Hematopoietic multipotent progenitor cell treated with erythropoietin and hydrocortisone succinate and interleukin-3 and kit ligand, for 4 days (in vitro differentiated cells): ENCODE data around the gene SMCP.

Experiments
- DNase-seq: peaks from one replicate; pipeline ENCODE4 v3.0.0-alpha.2; 2015

SMCP gene

DNA sequence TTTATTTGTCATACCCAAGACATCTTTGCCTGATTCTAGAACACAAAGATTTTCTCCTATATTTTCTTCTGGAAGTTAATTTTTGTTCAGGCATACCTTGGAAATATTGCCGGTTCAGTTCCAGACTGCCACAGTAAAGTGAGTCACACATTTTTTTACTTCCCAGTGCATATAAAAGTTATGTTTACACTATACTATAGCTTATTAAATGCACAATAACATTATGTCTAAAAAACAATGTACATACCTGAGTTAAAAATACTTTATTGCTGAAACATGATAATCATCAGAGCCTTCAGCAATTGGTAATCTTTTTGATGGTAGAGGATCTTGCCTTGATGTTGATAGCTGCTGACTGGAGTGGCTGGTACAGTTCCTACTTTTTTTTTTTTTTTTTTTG lies 10.0 kb downstream of the SMCP start:
- DNase-seq, result no peak

DNA sequence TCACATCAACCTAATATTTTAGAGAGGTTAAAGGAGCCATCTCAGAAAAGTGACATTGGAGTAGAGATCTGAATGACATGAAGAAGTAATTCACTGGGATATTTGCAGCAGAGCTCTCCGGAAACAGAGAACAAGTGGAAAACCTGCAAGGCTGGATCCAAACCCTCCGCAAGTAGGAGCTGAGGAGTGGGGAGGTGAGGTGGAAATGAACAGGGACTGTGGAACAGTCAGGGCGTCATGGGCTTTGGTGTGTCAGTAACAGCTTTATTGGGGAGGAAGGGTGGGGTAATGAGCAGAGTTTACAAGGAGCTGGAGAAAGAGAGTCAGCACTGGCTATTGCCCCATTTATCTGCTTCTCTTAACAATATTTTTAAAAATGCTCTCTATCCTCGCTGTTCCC lies 20.9 kb downstream of the SMCP start:
- DNase-seq, result no peak

DNA sequence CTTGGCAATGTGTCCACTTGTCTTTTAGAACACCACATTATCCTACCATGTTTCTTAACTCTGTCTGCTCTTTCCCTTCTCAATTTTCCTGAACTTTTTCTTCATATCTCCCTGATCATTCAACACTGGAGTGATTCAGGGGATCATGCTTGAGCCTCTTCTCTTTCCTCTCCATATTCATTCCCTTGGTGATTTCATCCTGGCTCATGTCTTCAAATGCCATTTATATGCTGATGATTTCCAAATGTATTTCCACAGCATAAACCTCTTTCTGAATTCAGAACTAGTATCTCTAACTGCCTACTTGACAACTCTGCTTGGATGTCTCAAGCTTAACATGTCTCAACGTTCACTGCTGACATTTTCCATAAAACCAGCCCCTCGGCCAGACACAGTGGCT lies 21.8 kb downstream of the SMCP start:
- DNase-seq, result no peak

DNA sequence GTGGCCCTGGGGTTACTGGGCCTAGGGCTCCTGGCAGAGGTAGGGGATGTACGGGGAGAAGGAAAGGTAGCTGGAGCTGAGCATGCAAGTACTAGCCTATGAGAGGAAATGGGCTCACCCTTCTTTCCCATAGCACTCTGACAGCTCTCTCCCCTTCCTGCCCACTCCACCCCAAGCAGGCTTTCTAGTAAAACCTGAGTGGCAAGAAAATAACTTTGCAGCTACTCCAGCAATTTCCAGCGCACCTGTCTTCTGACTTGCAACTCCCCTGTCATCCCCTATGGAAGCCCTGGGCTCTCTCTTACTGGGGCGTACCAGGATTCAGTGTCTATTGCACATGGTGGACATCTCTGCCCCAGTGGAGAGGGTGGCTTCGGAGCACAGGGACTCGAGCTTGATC lies 23.5 kb downstream of the SMCP start:
- no peak for DNase-seq

DNA sequence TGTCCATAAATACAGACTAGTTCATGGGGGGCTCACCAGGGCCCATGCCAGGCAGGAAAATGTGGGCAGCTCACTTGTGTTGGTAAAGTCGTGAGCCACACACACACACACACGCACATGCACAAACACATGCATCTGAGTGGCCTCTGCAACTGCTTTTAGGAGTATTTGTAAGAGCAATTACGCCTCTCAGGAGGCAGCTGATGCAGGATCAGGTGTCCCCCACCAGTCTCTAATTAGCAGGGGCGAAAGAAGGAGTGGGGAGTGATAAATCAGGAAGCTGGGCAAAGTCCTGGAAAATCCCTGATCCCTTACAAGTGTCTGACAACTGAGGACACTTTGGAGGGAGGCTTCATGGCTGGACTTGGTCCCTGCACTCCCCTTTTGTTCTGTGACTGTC lies 24.5 kb downstream of the SMCP start:
- DNase-seq, result no peak

DNA sequence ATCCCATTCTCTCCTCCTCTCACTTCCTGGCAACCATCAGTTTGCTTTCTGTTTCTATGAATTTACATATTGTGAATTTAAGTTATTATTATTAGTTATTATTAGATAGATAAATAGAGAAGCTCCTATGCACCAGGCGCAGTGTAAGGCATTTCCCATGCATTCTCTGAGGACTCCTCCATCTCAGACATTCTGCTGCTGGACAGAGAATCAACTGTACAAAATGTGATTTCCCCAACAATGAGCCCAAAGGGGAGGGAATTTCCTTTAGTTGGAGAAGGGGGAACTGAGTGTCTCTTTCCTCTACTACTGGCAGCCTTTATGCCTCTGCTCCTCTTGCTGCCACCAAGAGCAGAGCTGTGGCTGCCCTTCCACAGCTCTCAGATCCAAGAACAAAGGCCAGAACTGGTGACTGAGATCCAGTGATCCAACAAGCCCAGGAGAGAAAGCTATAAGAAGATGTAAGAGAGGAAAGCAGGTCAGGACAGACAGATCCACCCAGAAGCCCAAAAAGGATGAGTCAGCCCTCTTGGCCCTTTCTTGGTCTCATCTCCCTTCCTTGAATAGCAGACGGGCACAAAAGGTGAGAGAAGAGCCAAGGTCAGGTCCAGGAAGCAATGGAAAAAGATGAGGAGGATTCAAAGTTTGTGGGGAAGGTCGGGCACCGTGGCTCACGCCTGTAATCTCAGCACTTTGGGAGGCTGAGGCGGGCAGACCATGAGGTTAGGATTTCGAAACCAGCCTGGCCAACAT lies 26.7 kb downstream of the SMCP start:
- no peak for DNase-seq

DNA sequence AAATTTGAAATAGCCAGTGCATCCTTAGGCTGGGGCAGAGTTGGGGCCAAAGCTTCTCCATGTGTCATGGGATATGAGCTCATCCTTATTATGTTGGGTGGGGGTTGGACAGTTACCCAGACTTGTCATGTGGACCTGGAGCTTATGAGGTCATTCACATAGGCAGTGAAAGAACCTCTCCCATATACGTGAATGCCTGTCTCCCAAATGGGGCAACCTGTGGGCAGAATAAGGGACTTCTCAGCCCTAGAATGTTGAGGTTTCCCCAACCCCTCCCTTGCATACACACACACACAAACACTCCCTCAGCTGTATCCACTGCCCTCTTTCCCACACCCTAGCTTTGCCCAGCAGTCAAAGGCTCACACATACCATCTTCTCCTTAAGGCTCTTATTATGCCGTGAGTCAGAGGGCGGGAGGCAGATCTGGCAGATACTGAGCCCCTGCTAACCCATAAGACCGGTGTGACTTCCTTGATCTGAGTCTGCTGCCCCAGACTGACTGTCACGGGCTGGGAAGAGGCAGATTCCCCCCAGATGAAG lies 28.0 kb downstream of the SMCP start:
- DNase-seq, result peak; percentile 10

DNA sequence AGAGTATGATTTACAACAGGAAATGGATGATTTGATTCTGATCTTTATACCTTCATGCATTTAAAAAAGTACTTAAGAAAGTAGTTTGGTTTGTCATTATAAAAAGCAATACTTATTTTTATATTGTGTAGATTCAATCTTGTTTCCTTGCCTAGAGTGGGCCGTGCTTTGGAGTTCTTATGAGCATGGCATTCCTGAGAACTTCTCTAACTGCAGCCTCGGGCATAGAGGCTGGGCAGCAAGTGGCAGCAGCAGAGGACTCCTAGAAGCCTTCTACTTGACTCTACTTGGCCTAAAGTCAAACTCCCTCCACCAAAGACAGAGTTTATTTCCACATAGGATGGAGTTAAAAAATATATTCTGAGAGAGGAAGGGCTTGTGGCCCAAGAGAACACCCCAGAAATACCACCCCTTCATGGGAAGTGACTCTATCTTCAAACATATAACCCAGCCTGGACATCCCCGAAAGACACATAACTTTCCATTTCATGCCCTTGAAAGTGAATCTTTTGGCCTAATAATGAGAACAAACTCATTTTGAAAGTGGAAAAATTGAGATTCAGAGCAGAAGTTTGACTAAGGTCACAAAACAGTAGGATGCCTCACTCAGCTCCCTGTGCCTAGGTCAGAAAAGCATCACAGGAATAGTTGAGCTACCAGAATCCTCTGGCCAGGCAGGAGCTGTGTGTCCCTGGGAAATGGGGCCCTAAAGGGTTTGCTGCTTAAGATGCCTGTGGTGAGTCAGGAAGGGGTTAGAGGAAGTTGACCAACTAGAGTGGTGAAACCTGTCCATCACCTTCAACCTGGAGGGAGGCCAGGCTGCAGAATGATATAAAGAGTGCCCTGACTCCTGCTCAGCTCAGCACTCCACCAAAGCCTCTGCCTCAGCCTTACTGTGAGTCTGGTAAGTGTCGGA lies 29.8 kb downstream of the SMCP start, which contains the start of gene IVL:
IVL (plus strand) TSS at position 861 of the 916 bp plus-strand sequence. CDS start 1,252 bp downstream, outside the sequence.
- DNase-seq, result no peak

DNA sequence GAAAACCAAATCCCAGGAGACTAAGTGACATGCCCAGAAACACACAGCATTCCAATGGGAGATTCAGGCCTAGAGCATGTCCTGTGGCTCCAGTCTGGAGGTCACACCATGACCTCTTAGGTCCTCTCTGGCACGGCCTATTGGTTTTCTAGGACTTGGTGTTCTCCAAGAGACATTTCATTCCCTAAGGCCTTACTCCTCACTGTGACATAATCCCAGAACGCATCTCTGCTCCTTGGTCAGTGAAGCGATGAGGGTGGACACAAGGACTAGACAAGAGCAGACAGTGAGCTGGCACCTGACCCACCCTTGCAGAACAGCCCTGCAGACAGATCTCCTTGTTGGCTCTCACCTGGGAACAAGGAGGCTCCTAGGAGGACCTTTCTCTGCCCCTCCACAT lies 31.1 kb downstream of the SMCP start:
- DNase-seq, result no peak

DNA sequence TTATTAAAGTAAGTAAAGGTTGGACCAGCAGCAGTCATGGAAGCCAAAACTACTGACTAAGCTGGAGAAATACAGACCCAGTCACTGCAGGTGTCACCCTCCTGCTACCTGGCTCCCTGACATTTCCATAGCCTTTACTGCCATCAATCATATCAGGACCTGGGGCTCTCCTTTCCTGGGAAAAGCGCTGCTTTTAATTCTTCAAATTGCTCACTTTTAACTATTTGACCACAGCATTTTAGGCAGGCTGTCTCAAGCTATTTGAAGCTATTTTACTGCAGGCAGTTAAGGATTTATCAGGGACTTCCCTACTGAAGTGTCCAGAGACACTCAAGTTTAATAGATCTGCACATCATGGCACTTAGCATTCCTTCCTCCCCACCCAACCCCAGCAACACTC lies 34.3 kb downstream of the SMCP start:
- DNase-seq, result no peak

DNA sequence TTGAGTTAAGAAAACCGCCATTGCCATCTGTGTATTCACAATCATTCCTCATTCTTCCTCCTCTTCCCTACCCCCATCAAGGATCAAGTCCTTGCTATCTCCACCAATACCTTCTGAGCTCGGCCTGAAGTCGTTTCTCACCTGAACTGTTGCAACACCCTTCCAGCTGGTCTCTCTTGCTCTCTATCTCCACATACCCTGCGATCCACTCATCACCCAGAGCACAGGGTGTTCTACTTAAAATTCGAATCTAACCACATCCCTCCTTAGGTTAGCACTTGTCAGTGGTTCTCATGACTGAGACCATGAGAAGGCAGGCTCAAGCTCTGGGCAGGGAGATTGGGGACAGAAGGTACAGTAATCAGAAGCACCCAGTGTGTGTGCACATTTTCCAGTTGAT lies 34.8 kb downstream of the SMCP start:
- no peak for DNase-seq

DNA sequence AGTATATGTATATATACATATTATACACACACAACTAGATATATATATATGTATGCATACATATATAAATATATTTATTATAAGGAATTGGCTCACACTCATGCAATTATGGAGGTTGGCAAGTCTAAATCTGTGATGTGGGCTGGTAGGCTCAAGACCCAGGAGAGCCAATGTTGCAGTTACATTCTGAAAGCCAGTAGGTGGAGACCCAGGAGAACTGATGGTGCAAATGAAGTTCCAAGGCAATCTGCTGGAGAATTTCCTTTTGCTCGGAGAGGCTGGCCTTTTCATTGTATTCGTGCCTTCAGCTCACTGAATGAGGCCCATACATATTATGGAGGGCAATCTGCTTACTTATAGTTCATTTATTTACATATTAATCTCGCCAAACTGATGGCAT lies 39.7 kb downstream of the SMCP start:
- peak; percentile 63 for DNase-seq

DNA sequence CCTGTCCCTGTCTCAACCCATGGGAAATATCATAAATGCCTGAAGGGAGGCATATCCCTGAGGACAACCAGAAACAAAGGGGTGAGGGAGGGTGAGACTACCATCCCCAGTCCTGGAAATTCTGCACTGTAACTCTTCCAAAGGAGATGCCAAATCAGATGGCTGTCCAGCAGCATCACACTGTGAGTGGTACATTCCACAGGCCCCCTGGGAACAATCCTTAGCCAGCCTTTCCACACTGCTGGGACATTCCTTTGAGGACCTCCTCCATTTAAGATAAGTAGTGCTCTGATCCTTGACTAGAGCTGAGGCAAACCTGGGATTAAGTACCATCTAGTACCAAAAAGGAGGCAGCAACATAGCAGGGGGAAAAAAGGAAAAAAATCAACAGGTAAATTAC lies 40.9 kb downstream of the SMCP start:
- no peak for DNase-seq

DNA sequence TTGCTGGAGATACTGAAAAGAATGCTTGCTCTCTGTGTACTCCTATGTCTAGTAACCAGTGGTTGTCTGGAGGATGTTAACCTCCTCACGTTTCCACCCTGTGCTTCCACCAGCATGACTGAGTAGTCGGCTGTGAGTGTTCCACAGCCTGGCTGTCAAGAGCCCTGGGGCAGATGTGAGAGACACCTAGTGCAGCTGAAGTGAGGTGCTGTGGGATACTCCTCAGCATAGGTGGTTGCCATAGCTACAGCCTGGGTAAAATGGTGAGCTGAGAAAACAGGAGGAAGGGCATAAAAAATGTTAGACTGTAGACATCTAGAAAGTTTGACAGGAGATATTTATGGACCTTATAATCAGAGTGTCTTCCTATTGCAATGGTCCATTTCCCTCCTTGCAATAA lies 46.1 kb downstream of the SMCP start:
- DNase-seq, result no peak

DNA sequence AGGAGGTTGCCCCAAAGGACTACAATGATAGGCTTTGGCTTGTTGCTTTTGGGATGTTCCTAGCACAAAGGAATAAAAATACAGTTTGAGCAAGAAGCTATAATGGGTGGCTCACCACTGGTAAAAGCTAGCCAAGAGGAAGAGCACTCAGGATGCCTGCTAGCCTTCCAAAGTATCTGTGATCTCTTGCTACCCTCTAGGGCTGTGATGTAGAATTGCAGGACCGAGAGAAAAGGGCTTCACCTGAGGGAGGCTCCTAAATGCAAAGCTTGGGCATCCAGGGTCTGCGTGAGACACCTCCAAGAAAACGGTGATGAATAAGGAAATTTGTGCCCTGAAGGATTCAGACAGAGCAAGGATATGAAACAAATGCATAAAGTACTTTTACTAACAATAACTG lies 48.0 kb downstream of the SMCP start:
- peak; percentile 33 for DNase-seq

DNA sequence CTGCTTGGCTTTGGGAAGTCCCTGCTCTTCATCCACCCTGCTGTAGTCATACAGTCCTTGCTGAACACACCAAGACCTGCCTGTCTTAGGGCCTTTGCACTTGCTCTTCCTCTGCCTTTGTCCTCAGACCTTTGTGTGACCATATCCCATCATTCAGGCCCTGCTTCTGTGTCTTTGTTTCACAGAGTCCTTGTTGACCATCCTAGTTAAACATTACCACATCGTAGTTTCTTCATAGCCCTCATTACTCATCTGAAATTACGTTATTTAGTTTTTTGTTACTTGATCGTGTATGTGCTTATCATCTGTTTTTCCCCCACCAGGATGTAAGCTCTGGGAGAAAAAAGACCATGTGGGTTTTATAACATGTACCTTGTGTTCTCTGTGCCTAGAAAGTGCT lies 50.5 kb downstream of the SMCP start:
- DNase-seq, result no peak

DNA sequence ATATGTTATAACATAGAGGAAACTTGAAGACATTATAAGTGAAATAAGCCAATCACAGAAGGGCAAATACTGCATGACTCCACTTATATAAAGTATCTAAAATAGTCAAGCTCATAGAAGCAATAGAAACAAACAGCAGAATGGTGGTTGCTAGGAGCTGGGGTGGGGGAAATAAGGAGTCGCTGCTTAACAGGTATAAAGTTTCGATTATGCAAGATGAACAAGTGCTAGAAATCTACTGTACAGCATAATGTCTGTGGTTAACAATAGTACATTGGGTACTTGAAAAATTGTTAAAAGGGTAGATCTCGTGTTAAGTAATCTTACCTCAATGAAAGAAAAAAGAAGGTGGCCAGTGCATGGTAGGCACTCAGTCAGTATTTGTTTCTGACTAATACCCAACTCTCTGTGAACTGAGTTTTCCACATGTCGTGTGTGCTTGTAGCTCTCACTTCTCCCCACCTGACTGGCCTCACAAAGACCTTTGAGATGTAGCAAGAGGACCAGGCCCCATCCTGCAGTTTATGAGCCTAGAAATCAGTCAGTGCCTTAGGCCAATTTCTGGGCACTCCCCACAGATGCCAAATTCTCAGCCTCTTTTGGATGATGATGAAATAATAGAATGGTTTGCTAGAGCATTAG lies 54.2 kb downstream of the SMCP start:
- DNase-seq, result no peak

DNA sequence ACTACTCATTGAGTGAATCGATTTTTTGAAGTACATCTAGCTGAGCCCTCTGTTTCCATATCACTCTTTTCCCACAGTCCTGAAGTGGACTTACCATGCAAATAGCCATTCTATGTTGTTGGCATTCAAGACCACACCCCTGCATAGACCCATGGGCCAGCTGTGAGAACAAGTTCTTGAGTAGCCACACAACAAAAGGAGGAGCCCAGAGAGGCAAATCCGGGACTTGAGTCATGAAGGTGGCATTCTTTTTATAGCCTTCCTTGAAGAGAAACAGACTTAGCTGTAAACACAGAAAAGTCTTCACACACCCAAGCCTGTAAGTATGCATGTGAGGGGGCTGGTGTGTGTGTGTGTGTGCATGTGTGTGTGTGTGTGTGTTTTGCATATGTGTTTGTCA lies 55.1 kb downstream of the SMCP start:
- DNase-seq, result no peak
